CD4-positive, alpha-beta T cell (primary cell): Measurements from ENCODE around the gene CIDEB. TPM values are rescaled to one million over a fixed set of nuclear protein-coding genes. Genes with fewer than 3 reads are reported as not detected.

Experiments
- ATAC-seq: fragments of 200-7000 bp; cut with Tn5 transposase; one replicate; pipeline ENCODE4 v1.10.0; 2022; ENCODE audit warnings: mild to moderate bottlenecking; ENCODE audit not compliant: poor library complexity
- CTCF ChIA-PET: fragments of 350-600 bp; sonication (Branson Sonifier 250); formaldehyde crosslinking; loops from one replicate; lab custom pipeline; 2021; ENCODE audit warnings: antibody characterized with exemption, inconsistent platforms; lab: Charles Lee
- POLR2A ChIA-PET: fragments of 350-600 bp; sonication (Branson Sonifier 250); formaldehyde crosslinking; loops from one replicate; lab custom pipeline; 2021; ENCODE audit warnings: antibody characterized with exemption, inconsistent platforms; lab: Charles Lee
- DNase-seq, 14 experiments: peaks; one replicate each; pipeline ENCODE4 v3.0.0-alpha.2; 2013 to 2020; ENCODE audit warnings: mixed read lengths in 2 of 14
- H3K27ac ChIP-seq, 2 donors: one replicate each; pipeline versions ENCODE4 v1.5.1 to v1.7.0; 2013; ENCODE audit warnings: low read length in 2 of 2, low read depth in 1 of 2, mild to moderate bottlenecking in 1 of 2
- H3K27me3 ChIP-seq, 2 experiments: 1 replicate in 1 of 2; 2 replicates in 1 of 2; pipeline versions ENCODE4 v1.6.1 to v1.7.0; 2013; ENCODE audit warnings: low read length in 2 of 2, control low read depth in 1 of 2, mild to moderate bottlenecking in 1 of 2, moderate library complexity in 1 of 2; ENCODE audit not compliant: insufficient read depth in 2 of 2, control insufficient read depth in 1 of 2
- H3K36me3 ChIP-seq: one replicate; pipeline ENCODE4 v1.6.1; 2013; ENCODE audit warnings: low read length, control low read depth; ENCODE audit not compliant: insufficient read depth
- H3K4me1 ChIP-seq: one replicate; pipeline ENCODE4 v1.6.1; 2013; ENCODE audit warnings: low read length, control low read depth; ENCODE audit not compliant: insufficient read depth
- H3K4me3 ChIP-seq: one replicate; pipeline ENCODE4 v1.5.1; 2013; ENCODE audit warnings: mild to moderate bottlenecking, low read length, moderate library complexity
- H3K9me3 ChIP-seq, 2 experiments: 1 replicate in 1 of 2; 2 replicates in 1 of 2; pipeline versions ENCODE4 v1.6.1 to v1.7.0; 2013; ENCODE audit warnings: low read length in 2 of 2, mild to moderate bottlenecking in 2 of 2, control low read depth in 1 of 2, moderate library complexity in 1 of 2; ENCODE audit not compliant: control insufficient read depth in 1 of 2, insufficient read depth in 1 of 2
- H3K27ac Mint-ChIP-seq: one replicate; pipeline ENCODE4 v1.8.0; 2020; ENCODE audit warnings: mixed read lengths
- H3K27me3 Mint-ChIP-seq: one replicate; pipeline ENCODE4 v1.8.0; 2021; ENCODE audit warnings: mixed read lengths
- H3K36me3 Mint-ChIP-seq: one replicate; pipeline ENCODE4 v1.8.0; 2021; ENCODE audit warnings: low read depth, mixed read lengths
- H3K4me1 Mint-ChIP-seq: one replicate; pipeline ENCODE4 v1.8.0; 2021; ENCODE audit warnings: low read depth, mixed read lengths
- H3K4me3 Mint-ChIP-seq: one replicate; pipeline ENCODE4 v1.8.0; 2020; ENCODE audit warnings: mild to moderate bottlenecking, mixed read lengths
- H3K9me3 Mint-ChIP-seq: one replicate; pipeline ENCODE4 v1.8.0; 2020; ENCODE audit warnings: mixed read lengths
- CTCF ChIP-seq: fragments of 200-600 bp; IDR thresholded peaks from one replicate; pipeline ENCODE4 v1.8.0; 2022; ENCODE audit warnings: antibody characterized with exemption, mild to moderate bottlenecking
- intact Hi-C, 2 experiments: fragments of 100-400 bp; cut with DNase I in 1 of 2; cut with micrococcal nuclease in 1 of 2; formaldehyde crosslinking; loops; one replicate each; pipeline versions ENCODE4 v1.15.1 to v1.9.0; 2023 to 2025; cut with DNase I, micrococcal nuclease
- total RNA-seq, 174 experiments: library from RNA in 2 of 174; stranded (reverse) in 2 of 174; gene quantifications; one replicate each; pipeline ENCODE4 v1.2.3 and lab custom pipeline; 2021 to 2026

The CIDEB gene
- total RNA-seq, 2 experiments from 2014 or later = 7.4 to 9.2 TPM

DNA sequence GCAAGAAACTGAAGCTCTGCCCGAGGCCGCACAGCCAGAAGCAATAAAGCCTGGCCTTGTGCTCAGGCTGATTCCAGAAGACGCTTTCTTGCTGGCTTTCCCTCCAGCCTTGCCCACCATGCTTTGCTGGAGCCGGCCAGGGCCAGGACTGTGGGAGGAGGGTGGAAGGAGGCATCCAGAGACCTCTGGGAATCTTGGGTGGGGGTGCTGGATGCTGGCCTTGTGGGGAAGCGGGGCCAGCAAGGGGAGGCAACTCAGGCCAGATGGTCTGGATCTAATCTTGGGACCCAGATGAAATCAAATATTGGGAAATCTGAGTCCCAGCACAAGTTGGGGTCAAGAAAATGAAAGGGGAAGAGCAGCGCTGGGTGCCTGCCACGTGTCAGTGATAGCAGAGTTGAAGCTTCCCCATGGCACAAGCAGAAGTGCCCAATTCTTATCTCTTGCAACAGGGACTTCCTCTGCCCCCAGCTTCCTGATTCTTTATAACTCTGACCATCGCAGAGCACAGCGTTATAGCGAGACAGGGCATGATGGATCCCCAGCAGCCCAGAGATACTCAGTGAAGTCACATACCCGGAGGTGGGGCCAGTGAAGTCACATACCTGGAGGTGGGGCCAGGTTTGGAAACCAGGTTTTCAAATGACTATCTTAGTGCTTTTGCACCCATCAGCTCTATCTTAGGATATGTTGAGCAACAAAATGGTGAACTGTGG lies 30.0 kb downstream of the CIDEB start:
- POLR2A ChIA-PET = no interaction called here
- TF ChIP-seq CTCF = no peak
- Histone ChIP-seq H3K4me1 (peaks cover 50% of the 10 kb centered on the region), H3K27ac (no peak overlapping the region), H3K9me3 (no peaks in the 10 kb centered on the region), H3K27me3 (no peaks in the 10 kb centered on the region), H3K36me3 (no peaks in the 10 kb centered on the region), H3K4me3 (no peak overlapping the region)
- H3K4me1 Mint-ChIP-seq = peaks cover 49% of the 10 kb centered on the region
- peak overlapping the region; percentile 81 for H3K27ac Mint-ChIP-seq
- no peak overlapping the region for H3K4me3 Mint-ChIP-seq
- H3K27me3 Mint-ChIP-seq = no peaks in the 10 kb centered on the region
- intact Hi-C loops = no loop called here
- DNase-seq (peak in 2 of 14 experiments; percentile 47 to 50), ATAC-seq (no peak)
- H3K36me3 Mint-ChIP-seq = no peaks in the 10 kb centered on the region
- H3K9me3 Mint-ChIP-seq = no peaks in the 10 kb centered on the region
- CTCF ChIA-PET = interaction anchor here (4.4 kb wide), 1 partner anchor 20 kb away, joined by 24 read pairs; the partner anchor contains the start of genes DHRS1 and NOP9

DNA sequence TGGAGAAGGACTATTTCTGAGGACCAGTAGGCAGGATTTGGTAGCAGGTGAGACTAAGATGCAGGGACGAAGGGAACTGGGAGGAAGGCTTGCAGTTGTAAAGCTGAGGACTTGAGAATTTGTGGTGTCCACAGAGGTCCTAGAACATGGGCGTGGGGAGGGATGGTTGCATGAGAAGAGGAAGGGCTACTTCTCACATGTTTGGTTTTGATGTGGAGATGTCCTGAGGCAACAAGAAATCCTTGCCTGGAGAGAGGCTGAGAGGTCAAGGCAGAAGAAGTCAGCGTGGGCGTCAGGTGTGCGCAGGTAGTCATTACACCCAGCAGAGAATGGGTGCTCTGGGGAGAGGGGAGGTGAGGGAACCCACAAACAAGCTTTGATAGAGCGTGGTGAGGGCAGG lies 30.7 kb downstream of the CIDEB start:
- H3K36me3 ChIP-seq = no peaks in the 10 kb centered on the region
- no peaks in the 10 kb centered on the region for H3K9me3 ChIP-seq
- H3K27ac ChIP-seq = no peak overlapping the region
- POLR2A ChIA-PET = no interaction called here
- no peaks in the 10 kb centered on the region for H3K27me3 ChIP-seq
- Mint-ChIP-seq H3K27ac (peak overlapping the region; percentile 37), H3K9me3 (no peaks in the 10 kb centered on the region), H3K4me3 (no peak overlapping the region), H3K36me3 (no peaks in the 10 kb centered on the region), H3K4me1 (peaks cover 56% of the 10 kb centered on the region), H3K27me3 (no peaks in the 10 kb centered on the region)
- peaks cover 56% of the 10 kb centered on the region for H3K4me1 ChIP-seq
- DNase-seq (no peak), ATAC-seq (no peak)
- H3K4me3 ChIP-seq = no peak overlapping the region
- intact Hi-C loops = no loop called here
- TF ChIP-seq CTCF = no peak
- CTCF ChIA-PET = no interaction called here

DNA sequence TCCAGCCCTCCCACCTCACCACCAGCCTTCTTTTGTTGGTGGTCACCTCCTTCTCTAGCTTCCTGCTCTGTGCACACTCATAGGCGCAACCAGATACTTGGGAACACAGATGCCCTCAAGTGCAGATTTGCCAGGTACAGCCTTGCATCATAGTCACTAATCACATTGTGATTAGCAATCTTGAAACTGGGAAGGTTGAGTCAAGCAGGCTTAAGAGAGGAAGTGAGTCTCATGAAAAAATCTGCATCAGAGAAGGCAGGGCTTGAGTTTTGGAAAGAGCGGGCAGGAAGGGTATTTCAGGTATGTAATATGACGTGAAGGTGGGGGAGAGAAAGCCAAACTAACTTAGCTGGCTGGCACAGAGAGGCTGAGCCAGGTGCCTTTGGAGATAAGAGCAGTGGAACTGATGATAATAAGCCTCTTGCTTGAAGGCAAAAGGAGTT lies 33.7 kb downstream of the CIDEB start:
- no peaks in the 10 kb centered on the region for H3K27me3 ChIP-seq
- H3K4me1 ChIP-seq = peaks cover 58% of the 10 kb centered on the region
- H3K9me3 Mint-ChIP-seq = no peaks in the 10 kb centered on the region
- H3K36me3 Mint-ChIP-seq = peaks cover 17% of the 10 kb centered on the region
- peaks cover 60% of the 10 kb centered on the region for H3K4me1 Mint-ChIP-seq
- no peaks in the 10 kb centered on the region for H3K9me3 ChIP-seq
- peak overlapping the region; percentile 37 to 54 for H3K27ac ChIP-seq
- no peaks in the 10 kb centered on the region for H3K27me3 Mint-ChIP-seq
- intact Hi-C loops = loop anchor here in 1 of 2 experiments (5.0 kb wide), 2 partner anchors 38 to 42 kb away; partner anchors contain the start of genes GMPR2, LTB4R, LTB4R2 and NEDD8
- peak in 7 of 14 experiments; percentile 13 to 83 (median 50) for DNase-seq
- ChIA-PET CTCF (interaction anchor here (0.7 to 1.5 kb wide), 6 partner anchors 23 to 165 kb away, joined by 3 to 8 read pairs (median 4); partner anchors contain the start of genes CIDEB, LTB4R and TINF2), POLR2A (interaction anchor here (0.8 to 1.7 kb wide), 8 partner anchors 26 to 193 kb away, joined by 3 to 19 read pairs (median 3); partner anchors contain the start of genes CBLN3, CHMP4A, CIDEB and DHRS1)
- no peak for TF ChIP-seq CTCF
- H3K27ac Mint-ChIP-seq = peak overlapping the region; percentile 97
- H3K36me3 ChIP-seq = peaks cover 6% of the 10 kb centered on the region
- H3K4me3 ChIP-seq = no peak overlapping the region
- peak; percentile 31 for ATAC-seq
- H3K4me3 Mint-ChIP-seq = peak overlapping the region; percentile 1
